Esophagus squamous epithelium (tissue), 5 donors: ENCODE measurements around the gene CDYL. TPM values are rescaled to one million over a fixed set of nuclear protein-coding genes. Genes with fewer than 3 reads are reported as not detected.

ENCODE experiments used
- DNase-seq: peaks from one replicate; lab custom pipeline; 2025; lab: John Stamatoyannopoulos, UW
- H3K27ac ChIP-seq, 4 donors: fragments of 200-600 bp; sonication (generic); one replicate each; pipeline ENCODE4 v1.5.1; 2016 to 2019; ENCODE audit warnings: mild to moderate bottlenecking in 1 of 4
- H3K27me3 ChIP-seq, 4 donors: fragments of 200-600 bp; sonication (generic); 1 replicate in 3 of 4; 2 replicates in 1 of 4; pipeline versions ENCODE4 v1.5.1 to v1.6.0; 2017 to 2021; ENCODE audit warnings: antibody characterized with exemption in 1 of 4
- H3K36me3 ChIP-seq, 3 donors: fragments of 200-600 bp; sonication (generic); one replicate each; pipeline ENCODE4 v1.5.1; 2016 to 2019
- H3K4me1 ChIP-seq, 3 donors: fragments of 200-600 bp; sonication (generic); one replicate each; pipeline ENCODE4 v1.5.1; 2017 to 2019
- H3K4me3 ChIP-seq, 4 donors: fragments of 200-600 bp; sonication (generic); 1 replicate in 3 of 4; 2 replicates in 1 of 4; pipeline ENCODE4 v1.5.1; 2016 to 2019; ENCODE audit warnings: mild to moderate bottlenecking in 2 of 4, moderate library complexity in 1 of 4
- H3K9me3 ChIP-seq, 3 donors: fragments of 200-600 bp; sonication (generic); one replicate each; pipeline ENCODE4 v1.5.1; 2016 to 2019
- POLR2A ChIP-seq, 4 donors: fragments of 450-650 bp; IDR thresholded peaks; one replicate each; pipeline ENCODE4 v1.6.1; 2017; ENCODE audit warnings: antibody characterized with exemption in 4 of 4, mild to moderate bottlenecking in 4 of 4, moderate library complexity in 3 of 4
- WGBS, 2 donors: methylation state at CpG; one replicate each; pipeline ENCODE4 v1.1.5; 2018; 5-methylcytosine and 5-hydroxymethylcytosine counted together
- intact Hi-C: fragments of 100-400 bp; cut with DNase I; formaldehyde crosslinking; loops from one replicate; pipeline ENCODE4 v1.15.0; 2022
- total RNA-seq, 4 donors: library from RNA; depleted of rRNA; stranded (reverse); fragments of >200 nt; gene quantifications; one replicate each; pipeline ENCODE4 v1.1.0, GENCODE V29; 2016
- TF ChIP-seq, protein P1 (sequence below), 6 experiments: fragments of 450-650 bp in 4 of 6; fragments of 200-600 bp in 2 of 6; sonication (generic) in 2 of 6; IDR thresholded peaks; one replicate each; pipeline ENCODE4 v1.5.1; 2016 to 2019; ENCODE audit warnings: antibody characterized with exemption in 6 of 6, mild to moderate bottlenecking in 4 of 6, moderate library complexity in 4 of 6
- donor health status: DM: yes; HTN: yes; CAD: no.

CDYL gene
- total RNA-seq, 4 donors from 2014 or later: 15.2 to 43.5 (median 19.6) TPM

DNA sequence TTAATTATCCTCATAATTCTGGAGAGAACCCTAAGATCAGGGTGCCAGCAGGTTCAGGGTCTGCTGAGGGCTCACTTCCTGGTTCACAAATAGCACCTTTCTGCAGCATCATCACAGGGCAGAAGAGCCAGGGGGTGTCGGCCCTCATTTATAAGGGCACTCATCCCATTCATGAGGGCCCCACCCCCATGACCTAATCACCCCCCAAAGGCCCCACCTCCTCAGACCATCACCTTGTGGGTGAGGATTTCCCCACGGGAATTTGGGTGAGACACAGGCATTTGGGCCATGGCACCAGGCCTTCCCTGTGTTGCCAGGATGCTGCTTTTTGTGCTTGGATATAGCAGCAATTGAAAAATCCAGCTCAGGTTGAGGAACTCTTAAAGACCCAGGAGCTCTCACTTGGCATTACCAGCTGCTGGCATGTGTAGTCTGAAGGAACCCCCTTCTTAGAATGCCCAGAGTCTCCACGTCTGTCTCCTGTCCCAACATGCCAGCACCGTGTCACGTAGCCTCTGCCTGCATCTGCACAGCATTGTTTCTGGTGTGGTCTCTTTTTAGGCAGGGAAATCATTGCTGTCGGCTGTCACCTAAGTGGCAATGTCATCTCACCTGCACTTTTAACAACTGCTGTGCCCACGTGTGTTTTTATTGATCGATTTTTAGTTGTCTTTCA, 156.2 kb downstream of the CDYL start:
- Histone ChIP-seq H3K4me3 (no peak overlapping the region), H3K9me3 (no peaks in the 10 kb centered on the region), H3K27me3 (no peaks in the 10 kb centered on the region), H3K36me3 (peaks cover 0 to 12% (median 0%) of the 10 kb centered on the region in 3 donors), H3K4me1 (peaks cover 0 to 31% (median 17%) of the 10 kb centered on the region in 3 donors), H3K27ac (peak overlapping the region in 2 of 4 donors; percentile 19 to 59)
- no peak for DNase-seq
- intact Hi-C loops: no loop called here
- WGBS, 2 donors: 37 to 44% methylated on average over 6 to 8 of the region's 8 CpGs
- no peak for TF ChIP-seq POLR2A (IDR thresholded peaks at IDR 0.05)
- TF ChIP-seq, protein P1, sequence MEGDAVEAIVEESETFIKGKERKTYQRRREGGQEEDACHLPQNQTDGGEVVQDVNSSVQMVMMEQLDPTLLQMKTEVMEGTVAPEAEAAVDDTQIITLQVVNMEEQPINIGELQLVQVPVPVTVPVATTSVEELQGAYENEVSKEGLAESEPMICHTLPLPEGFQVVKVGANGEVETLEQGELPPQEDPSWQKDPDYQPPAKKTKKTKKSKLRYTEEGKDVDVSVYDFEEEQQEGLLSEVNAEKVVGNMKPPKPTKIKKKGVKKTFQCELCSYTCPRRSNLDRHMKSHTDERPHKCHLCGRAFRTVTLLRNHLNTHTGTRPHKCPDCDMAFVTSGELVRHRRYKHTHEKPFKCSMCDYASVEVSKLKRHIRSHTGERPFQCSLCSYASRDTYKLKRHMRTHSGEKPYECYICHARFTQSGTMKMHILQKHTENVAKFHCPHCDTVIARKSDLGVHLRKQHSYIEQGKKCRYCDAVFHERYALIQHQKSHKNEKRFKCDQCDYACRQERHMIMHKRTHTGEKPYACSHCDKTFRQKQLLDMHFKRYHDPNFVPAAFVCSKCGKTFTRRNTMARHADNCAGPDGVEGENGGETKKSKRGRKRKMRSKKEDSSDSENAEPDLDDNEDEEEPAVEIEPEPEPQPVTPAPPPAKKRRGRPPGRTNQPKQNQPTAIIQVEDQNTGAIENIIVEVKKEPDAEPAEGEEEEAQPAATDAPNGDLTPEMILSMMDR (IDR thresholded peaks at IDR 0.05): no peak

DNA sequence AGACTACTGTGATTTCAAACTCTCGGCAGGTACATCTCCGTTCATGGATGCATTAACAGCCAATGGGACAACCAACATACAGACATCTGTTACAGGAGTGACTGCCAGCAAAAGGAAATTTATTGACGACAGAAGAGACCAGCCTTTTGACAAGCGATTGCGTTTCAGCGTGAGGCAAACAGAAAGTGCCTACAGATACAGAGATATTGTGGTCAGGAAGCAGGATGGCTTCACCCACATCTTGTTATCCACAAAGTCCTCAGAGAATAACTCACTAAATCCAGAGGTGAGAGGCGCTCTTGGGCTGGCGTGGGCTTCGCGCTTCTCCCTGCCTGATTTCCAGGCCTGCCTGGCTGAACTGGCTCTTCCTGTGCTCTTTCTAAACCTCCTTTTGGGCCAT, 159.3 kb downstream of the CDYL start:
- Histone ChIP-seq H3K4me3 (no peak overlapping the region), H3K9me3 (no peaks in the 10 kb centered on the region), H3K4me1 (peaks cover 0 to 31% (median 17%) of the 10 kb centered on the region in 3 donors), H3K27ac (no peak overlapping the region), H3K36me3 (peaks cover 0 to 37% (median 0%) of the 10 kb centered on the region in 3 donors), H3K27me3 (no peaks in the 10 kb centered on the region)
- TF ChIP-seq, protein P1 (IDR thresholded peaks at IDR 0.05): no peak
- no peak for TF ChIP-seq POLR2A (IDR thresholded peaks at IDR 0.05)
- 87 to 90% methylated on average over 9 to 10 of the region's 10 CpGs for WGBS, 2 donors
- intact Hi-C loops: no loop called here
- DNase-seq: no peak

DNA sequence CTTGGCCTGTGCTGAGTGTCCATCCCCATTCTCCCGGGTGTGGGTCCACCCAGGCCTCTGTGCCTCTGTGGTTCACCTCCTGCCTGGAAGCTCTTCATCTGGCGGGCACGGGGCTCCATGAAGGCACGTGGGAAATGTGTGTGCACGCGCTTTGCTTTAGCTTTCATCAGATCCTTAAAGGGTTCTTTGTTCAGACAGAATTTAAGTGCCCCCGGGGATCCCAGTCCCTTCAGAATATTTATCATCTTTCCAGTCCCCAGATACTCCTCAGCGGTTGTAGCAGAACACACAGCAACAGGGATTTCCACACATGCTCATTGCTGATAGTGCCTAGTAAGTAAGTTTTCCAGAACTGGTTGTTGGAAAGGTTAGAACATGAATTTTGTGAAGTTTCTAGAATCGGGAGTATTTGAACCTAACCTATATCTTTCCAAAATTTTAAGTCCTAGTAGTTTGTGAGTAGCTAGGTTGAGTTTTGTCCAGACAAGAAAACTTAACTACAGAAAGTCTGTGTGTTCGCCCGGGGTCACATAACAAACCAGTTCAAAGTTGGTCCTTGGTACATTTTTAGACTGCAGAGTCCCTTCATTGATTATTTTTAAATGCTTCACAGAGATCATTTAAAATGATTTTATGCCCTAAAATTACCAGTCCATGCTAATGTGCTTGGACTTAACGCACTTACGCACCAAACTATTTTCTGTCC, 159.9 kb downstream of the CDYL start:
- no peak for TF ChIP-seq POLR2A (IDR thresholded peaks at IDR 0.05)
- TF ChIP-seq, protein P1 (IDR thresholded peaks at IDR 0.05): no peak
- H3K36me3 ChIP-seq: peaks cover 0 to 37% (median 0%) of the 10 kb centered on the region in 3 donors
- intact Hi-C loops: no loop called here
- H3K27me3 ChIP-seq: no peaks in the 10 kb centered on the region
- WGBS, 2 donors: 75 to 83% methylated on average over 7 to 12 of the region's 13 CpGs
- peaks cover 0 to 29% (median 17%) of the 10 kb centered on the region in 3 donors for H3K4me1 ChIP-seq
- no peak overlapping the region for H3K4me3 ChIP-seq
- no peak for DNase-seq
- no peak overlapping the region for H3K27ac ChIP-seq
- H3K9me3 ChIP-seq: no peaks in the 10 kb centered on the region

DNA sequence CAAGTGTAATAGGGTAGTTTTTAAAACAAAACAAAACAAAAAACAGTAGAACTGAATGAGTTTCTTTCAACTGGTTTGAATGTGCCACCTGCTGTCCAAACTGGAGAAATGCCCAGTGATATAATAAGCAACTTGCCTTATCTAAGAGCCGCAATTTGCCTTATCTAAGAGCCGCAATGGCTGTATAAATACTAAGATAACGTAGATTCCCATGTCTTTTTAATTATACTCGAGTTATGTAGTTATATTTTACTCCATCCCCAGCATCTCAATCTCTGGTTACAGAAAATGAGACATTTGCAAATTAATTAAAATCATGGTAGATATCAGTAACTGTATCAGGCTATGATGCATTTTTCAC, 160.5 kb downstream of the CDYL start:
- H3K9me3 ChIP-seq: no peaks in the 10 kb centered on the region
- intact Hi-C loops: no loop called here
- H3K4me3 ChIP-seq: no peak overlapping the region
- H3K27me3 ChIP-seq: no peaks in the 10 kb centered on the region
- TF ChIP-seq POLR2A (IDR thresholded peaks at IDR 0.05): no peak
- TF ChIP-seq, protein P1 (IDR thresholded peaks at IDR 0.05): peak; percentile 34 to 68 (median 54)
- peaks cover 0 to 29% (median 12%) of the 10 kb centered on the region in 3 donors for H3K4me1 ChIP-seq
- no peak overlapping the region for H3K27ac ChIP-seq
- 31 to 50% methylated on average over 4 of the region's 4 CpGs for WGBS, 2 donors
- peaks cover 0 to 37% (median 0%) of the 10 kb centered on the region in 3 donors for H3K36me3 ChIP-seq
- DNase-seq: no peak

DNA sequence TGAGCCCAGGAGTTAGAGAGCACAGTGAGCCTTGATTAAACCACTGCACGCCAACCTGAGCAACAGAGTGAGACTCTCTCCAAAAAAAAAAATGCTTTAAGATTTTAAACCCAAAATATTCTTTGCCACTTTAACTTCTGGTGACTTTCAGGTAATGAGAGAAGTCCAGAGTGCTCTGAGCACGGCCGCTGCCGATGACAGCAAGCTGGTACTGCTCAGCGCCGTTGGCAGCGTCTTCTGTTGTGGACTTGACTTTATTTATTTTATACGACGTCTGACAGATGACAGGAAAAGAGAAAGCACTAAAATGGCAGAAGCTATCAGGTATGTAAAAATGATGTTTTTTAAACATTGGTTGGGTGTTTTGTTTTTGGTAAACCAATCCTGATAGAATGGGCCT, 161.2 kb downstream of the CDYL start:
- H3K4me1 ChIP-seq: peaks cover 5 to 29% (median 12%) of the 10 kb centered on the region in 3 donors
- no peaks in the 10 kb centered on the region for H3K9me3 ChIP-seq
- H3K36me3 ChIP-seq: peaks cover 0 to 37% (median 0%) of the 10 kb centered on the region in 3 donors
- 95 to 96% methylated on average over 9 of the region's 9 CpGs for WGBS, 2 donors
- TF ChIP-seq, protein P1 (IDR thresholded peaks at IDR 0.05): no peak
- TF ChIP-seq POLR2A (IDR thresholded peaks at IDR 0.05): no peak
- no peak overlapping the region for H3K27ac ChIP-seq
- intact Hi-C loops: no loop called here
- H3K27me3 ChIP-seq: no peaks in the 10 kb centered on the region
- no peak for DNase-seq
- H3K4me3 ChIP-seq: no peak overlapping the region
